Vagina (tissue), 2 donors: ENCODE data around the gene MAST2. TPM values are rescaled to one million over a fixed set of nuclear protein-coding genes. Genes with fewer than 3 reads are reported as not detected.
"Not testable (repeated sequence)": the region's sequence is repeated elsewhere in the genome, so short reads cannot be mapped to it uniquely, and the experiment has no call there.

ENCODE experiments used
- DNase-seq, 2 donors: peaks; one replicate each; pipeline ENCODE4 v3.0.0-alpha.2; 2017; ENCODE audit errors: extremely low spot score in 2 of 2
- H3K27ac ChIP-seq: fragments of 200-600 bp; sonication (generic); one replicate; pipeline ENCODE4 v1.5.1; 2019
- H3K27me3 ChIP-seq: fragments of 200-600 bp; sonication (generic); one replicate; pipeline ENCODE4 v1.5.1; 2019
- H3K36me3 ChIP-seq, 2 donors: fragments of 200-600 bp; sonication (generic); one replicate each; pipeline ENCODE4 v1.5.1; 2017 to 2019
- H3K4me1 ChIP-seq: fragments of 200-600 bp; sonication (generic); one replicate; pipeline ENCODE4 v1.5.1; 2019
- H3K4me3 ChIP-seq, 2 donors: fragments of 200-600 bp; sonication (generic); 1 replicate in 1 of 2; 2 replicates in 1 of 2; pipeline ENCODE4 v1.5.1; 2016 to 2019
- H3K9me3 ChIP-seq: fragments of 200-600 bp; sonication (generic); one replicate; pipeline ENCODE4 v1.5.1; 2019
- CTCF ChIP-seq, 3 experiments: fragments of 450-650 bp in 2 of 3; fragments of 200-600 bp in 1 of 3; sonication (generic) in 1 of 3; IDR thresholded peaks; one replicate each; pipeline ENCODE4 v1.5.1; 2017 to 2019; ENCODE audit warnings: antibody characterized with exemption in 3 of 3, mild to moderate bottlenecking in 2 of 3, moderate library complexity in 2 of 3
- POLR2A ChIP-seq, 2 donors: fragments of 450-650 bp; IDR thresholded peaks; one replicate each; pipeline ENCODE4 v1.6.1; 2017; ENCODE audit warnings: antibody characterized with exemption in 2 of 2, mild to moderate bottlenecking in 2 of 2, moderate library complexity in 2 of 2
- POLR2AphosphoS5 ChIP-seq, 2 donors: sonication (generic); formaldehyde crosslinking; IDR thresholded peaks; one replicate each; pipeline ENCODE4 v1.9.0; 2017; ENCODE audit warnings: antibody characterized with exemption in 2 of 2, mild to moderate bottlenecking in 2 of 2, low read depth in 1 of 2; ENCODE audit not compliant: insufficient read depth in 1 of 2
- intact Hi-C: fragments of 100-400 bp; cut with DNase I; formaldehyde crosslinking; loops from one replicate; pipeline ENCODE4 v1.15.1; 2023
- total RNA-seq: library from RNA; depleted of rRNA; stranded (reverse); fragments of >200 nt; gene quantifications from one replicate; pipeline ENCODE4 v1.2.3, GENCODE V29; 2016

MAST2 gene
- total RNA-seq, 1 donor from 2014 or later = 28.2 TPM

GRCh38 chr1:45854724-45855123, 51.3 kb downstream of the MAST2 start:
- H3K9me3 ChIP-seq = no peaks in the 10 kb centered on the region
- intact Hi-C loops = no loop called here
- no peak for TF ChIP-seq POLR2A (IDR thresholded peaks at IDR 0.05)
- TF ChIP-seq CTCF (IDR thresholded peaks at IDR 0.05) = no peak
- TF ChIP-seq POLR2AphosphoS5 (IDR thresholded peaks at IDR 0.05; ENCODE audit: insufficient read depth in 1 of 2, low read depth in 1 of 2) = no peak
- no peak overlapping the region for H3K4me3 ChIP-seq
- H3K36me3 ChIP-seq = no peaks in the 10 kb centered on the region
- H3K27me3 ChIP-seq = no peaks in the 10 kb centered on the region
- DNase-seq = no peak
- no peak overlapping the region for H3K27ac ChIP-seq
- H3K4me1 ChIP-seq = no peaks in the 10 kb centered on the region

DNA sequence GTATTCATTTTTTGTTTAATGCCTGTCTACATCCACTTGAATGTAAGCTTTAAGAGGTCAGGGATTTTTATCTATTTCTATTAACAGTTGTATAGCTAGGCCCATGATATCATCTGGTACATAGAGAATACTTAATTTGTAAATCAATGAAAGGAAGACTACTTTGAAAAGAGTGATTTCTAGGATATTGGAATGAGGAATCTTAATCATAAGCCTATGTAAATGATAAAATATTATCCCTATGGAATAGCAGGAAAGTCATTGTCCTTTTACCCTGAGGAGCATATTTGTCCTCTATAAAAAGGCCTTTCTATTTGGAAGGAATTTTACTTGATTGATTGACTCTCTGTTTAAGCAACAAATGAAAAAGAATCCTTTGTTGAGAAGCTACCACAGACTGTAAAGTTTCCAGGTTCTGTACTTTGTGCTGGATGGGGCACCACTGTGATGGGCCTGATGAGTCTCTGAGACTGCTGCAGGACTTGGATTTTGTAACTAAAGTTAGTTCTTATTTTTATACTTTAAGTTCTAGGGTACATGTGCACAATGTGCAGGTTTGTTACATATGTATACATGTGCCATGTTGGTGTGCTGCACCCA, 53.8 kb downstream of the MAST2 start:
- Histone ChIP-seq H3K36me3 (no peaks in the 10 kb centered on the region), H3K4me3 (no peak overlapping the region)
- intact Hi-C loops = no loop called here

GRCh38 chr1:45857755-45858492, 54.5 kb downstream of the MAST2 start:
- H3K27ac ChIP-seq, H3K27me3 ChIP-seq, H3K9me3 ChIP-seq, H3K4me3 ChIP-seq, DNase-seq, intact Hi-C loops, H3K36me3 ChIP-seq, H3K4me1 ChIP-seq: not testable (repeated sequence)

More for the DNA sequence above, 53.8 kb downstream of the MAST2 start:
- DNase-seq = no peak
- H3K27ac ChIP-seq = no peak overlapping the region
- H3K9me3 ChIP-seq = no peaks in the 10 kb centered on the region
- H3K27me3 ChIP-seq = no peaks in the 10 kb centered on the region
- no peak for TF ChIP-seq POLR2AphosphoS5 (IDR thresholded peaks at IDR 0.05; ENCODE audit: insufficient read depth in 1 of 2, low read depth in 1 of 2)
- no peak for TF ChIP-seq CTCF (IDR thresholded peaks at IDR 0.05)
- TF ChIP-seq POLR2A (IDR thresholded peaks at IDR 0.05) = no peak
- H3K4me1 ChIP-seq = no peaks in the 10 kb centered on the region

DNA sequence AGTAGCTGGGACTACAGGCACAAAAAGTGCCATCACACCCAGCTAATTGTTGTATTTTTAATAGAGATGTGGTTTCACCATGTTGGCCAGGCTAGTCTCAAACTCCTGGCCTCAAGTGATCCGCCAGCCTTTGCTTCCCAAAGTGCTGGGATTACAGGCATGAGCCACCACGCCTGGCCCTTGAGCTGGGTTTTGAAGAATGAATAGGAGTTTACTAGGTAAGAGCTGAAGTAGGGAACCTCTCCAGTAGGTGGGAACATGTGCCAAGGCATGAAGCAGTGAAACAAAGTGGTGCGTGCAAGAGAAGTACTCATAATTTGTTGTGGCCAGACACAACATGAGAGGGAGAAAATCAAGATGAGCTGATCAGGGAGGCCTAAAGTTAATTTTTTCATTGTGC, 55.8 kb downstream of the MAST2 start:
- intact Hi-C loops = no loop called here
- TF ChIP-seq CTCF (IDR thresholded peaks at IDR 0.05) = no peak
- TF ChIP-seq POLR2AphosphoS5 (IDR thresholded peaks at IDR 0.05; ENCODE audit: insufficient read depth in 1 of 2, low read depth in 1 of 2) = no peak
- no peak for TF ChIP-seq POLR2A (IDR thresholded peaks at IDR 0.05)
- no peaks in the 10 kb centered on the region for H3K9me3 ChIP-seq
- no peaks in the 10 kb centered on the region for H3K27me3 ChIP-seq
- no peaks in the 10 kb centered on the region for H3K36me3 ChIP-seq
- H3K4me3 ChIP-seq = no peak overlapping the region
- DNase-seq = no peak
- peaks cover 11% of the 10 kb centered on the region for H3K4me1 ChIP-seq
- no peak overlapping the region for H3K27ac ChIP-seq

DNA sequence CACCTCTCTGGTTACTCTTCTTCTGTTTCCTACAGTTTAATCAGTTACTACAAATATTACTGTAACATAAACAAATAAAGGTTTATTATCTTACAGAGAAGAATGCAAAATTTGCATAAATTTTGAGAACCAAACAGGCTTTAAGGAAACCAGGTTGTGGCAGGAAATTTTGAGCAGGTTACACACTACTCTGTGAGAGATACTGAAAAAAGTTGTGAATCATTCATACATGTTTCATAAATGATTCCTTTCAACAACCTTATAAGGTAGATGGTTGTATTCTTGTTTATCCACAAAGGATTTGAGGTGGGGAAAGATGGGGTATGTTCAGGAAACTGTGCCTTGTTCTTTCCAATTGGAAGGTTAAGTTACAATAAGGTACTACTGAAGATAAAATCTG, 58.6 kb downstream of the MAST2 start:
- peaks cover 23% of the 10 kb centered on the region for H3K4me1 ChIP-seq
- no peak for TF ChIP-seq POLR2AphosphoS5 (IDR thresholded peaks at IDR 0.05; ENCODE audit: insufficient read depth in 1 of 2, low read depth in 1 of 2)
- no peak for TF ChIP-seq POLR2A (IDR thresholded peaks at IDR 0.05)
- no peak for TF ChIP-seq CTCF (IDR thresholded peaks at IDR 0.05)
- H3K27me3 ChIP-seq = no peaks in the 10 kb centered on the region
- no peak overlapping the region for H3K27ac ChIP-seq
- no peak for DNase-seq
- intact Hi-C loops = no loop called here
- no peaks in the 10 kb centered on the region for H3K9me3 ChIP-seq
- no peak overlapping the region for H3K4me3 ChIP-seq
- no peaks in the 10 kb centered on the region for H3K36me3 ChIP-seq
